ENCODE measurements around the gene FBXO34.
A peak's percentile ranks its signal among the peaks of the same experiment; 100 is the strongest.

FBXO34 gene

GRCh38 chr14:55270832-55271571, at the start of gene FBXO34:
Gene FBXO34, plus strand, starts transcription at chr14:55271421. Its CDS starts 78,970 bp downstream, at chr14:55350391.
- DNase-seq (ENCODE audit: low read depth in 2 of 2) = peak; percentile 99

- no peak for DNase-seq (ENCODE audit: low read depth in 2 of 2)
These were observed 49.3 kb upstream of the FBXO34 start for GRCh38 chr14:55221968-55222367.

DNA sequence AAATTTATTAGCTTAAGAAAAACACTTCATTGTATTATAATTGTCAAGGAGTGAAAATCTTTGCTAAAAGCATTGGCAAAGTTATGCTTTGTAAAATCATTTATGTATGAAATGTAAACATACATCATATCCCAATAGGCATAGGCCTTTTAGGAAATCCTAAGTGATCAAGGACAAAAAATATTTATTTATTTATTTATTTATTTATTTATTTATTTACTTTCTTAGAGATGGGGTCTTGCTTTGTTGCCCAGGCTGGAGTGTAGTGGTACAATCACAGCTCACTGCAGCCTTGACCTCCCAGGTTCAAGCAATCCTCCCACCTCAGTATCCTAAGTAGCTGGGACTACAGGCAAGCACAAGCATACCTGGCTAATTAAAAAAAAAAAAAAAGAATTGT, 47.9 kb upstream of the FBXO34 start:
- DNase-seq (ENCODE audit: low read depth in 2 of 2) = no peak

GRCh38 chr14:55228261-55228660, 43.0 kb upstream of the FBXO34 start:
- no peak for DNase-seq (ENCODE audit: low read depth in 2 of 2)

DNA sequence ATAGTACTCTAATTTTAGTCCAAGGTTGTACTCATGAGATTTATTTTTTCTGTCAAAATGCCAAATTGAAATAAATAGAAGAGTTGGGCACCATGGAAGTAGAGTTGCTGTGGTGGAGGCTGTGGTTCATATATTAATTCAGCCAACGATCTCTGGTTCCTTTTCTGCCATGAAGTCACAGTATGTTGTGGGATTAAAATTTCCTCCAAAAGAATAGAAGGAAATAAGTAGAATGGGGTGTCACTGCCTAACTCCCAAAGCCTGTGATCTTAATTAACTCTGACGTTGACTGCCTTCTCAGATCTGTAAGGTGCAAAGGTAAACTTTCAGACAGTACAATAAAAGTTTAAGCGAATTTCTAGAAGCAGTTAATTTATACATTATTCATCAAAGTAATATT, 37.6 kb upstream of the FBXO34 start:
- DNase-seq (ENCODE audit: low read depth in 2 of 2) = no peak

DNA sequence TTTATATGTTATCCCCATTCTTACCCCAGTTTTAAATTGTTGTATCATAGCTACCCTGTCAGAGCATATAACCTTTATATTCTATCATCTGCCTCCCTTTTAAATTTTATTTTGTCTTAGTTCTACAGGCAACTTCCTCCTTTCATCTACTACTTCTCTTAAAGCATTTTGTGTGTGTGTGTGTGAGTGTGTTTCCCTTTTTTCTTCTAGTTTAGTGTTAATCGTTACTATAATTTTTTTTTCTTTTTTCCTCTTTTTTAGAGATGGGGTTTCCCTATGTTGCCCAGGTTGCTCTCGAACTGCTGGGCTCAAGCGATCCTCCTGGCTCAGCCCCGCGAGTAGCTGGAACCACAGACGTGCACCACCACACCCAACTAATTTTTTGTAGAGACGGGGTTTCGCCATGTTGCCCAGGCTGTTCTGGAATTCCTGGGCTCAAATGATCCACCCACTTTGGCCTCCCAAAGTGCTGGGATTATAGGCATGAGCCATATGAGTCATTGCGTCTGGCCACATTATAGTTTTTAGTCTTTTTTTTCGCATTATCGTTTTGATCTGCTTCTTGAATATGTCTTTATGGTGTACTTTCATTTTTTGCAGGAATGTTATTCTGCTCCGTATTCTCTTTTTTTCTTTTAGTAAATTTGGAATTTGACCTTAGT, 33.1 kb upstream of the FBXO34 start:
- no peak for DNase-seq (ENCODE audit: low read depth in 2 of 2)

GRCh38 chr14:55239320-55239719, 31.9 kb upstream of the FBXO34 start:
- DNase-seq (ENCODE audit: low read depth in 2 of 2) = no peak

GRCh38 chr14:55240526-55241178, 30.6 kb upstream of the FBXO34 start:
- DNase-seq (ENCODE audit: low read depth in 2 of 2) = no peak

DNA sequence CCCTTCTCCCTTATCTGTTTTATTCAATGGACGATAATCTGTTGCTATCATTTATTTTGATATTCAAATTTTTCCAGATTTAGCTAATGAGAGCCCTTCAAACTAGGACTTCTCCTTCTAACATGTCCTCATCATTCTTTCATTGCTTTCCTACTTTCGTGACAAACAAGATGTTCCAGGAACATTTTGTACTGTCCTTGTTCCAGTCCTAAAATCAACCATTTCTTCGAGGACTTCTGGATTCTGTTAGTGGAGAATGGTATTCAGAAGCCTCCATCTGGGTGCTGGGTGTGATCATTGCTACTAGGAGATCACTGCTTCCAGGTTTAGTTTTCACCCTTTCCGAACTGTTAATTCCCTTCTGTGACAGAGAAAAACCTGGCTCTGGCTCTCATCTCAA, 29.5 kb upstream of the FBXO34 start:
- DNase-seq (ENCODE audit: low read depth in 2 of 2) = no peak

GRCh38 chr14:55243386-55243785, 27.8 kb upstream of the FBXO34 start:
- DNase-seq (ENCODE audit: low read depth in 2 of 2) = no peak

DNA sequence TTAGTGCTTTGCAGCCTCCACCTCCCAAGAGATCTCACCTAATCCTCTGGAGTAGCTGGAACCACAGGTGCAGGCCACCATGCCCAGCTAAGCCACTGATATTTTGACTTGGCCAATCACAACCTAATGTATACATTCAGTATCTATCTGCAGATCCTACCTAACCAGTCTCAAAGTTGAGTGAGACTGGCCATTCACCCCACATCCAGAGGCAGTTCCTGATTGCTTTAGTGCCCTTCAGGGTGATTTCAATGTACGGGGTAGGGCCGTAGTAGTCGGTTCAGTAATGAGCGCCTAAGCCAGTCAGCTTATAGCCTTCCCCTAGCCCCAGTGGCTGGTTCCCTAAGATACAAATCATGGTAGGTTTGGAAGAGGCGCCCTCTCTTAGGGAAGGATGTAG, 27.4 kb upstream of the FBXO34 start:
- no peak for DNase-seq (ENCODE audit: low read depth in 2 of 2)

- DNase-seq (ENCODE audit: low read depth in 2 of 2) = no peak
These were observed 25.5 kb upstream of the FBXO34 start for GRCh38 chr14:55245657-55246268.

DNA sequence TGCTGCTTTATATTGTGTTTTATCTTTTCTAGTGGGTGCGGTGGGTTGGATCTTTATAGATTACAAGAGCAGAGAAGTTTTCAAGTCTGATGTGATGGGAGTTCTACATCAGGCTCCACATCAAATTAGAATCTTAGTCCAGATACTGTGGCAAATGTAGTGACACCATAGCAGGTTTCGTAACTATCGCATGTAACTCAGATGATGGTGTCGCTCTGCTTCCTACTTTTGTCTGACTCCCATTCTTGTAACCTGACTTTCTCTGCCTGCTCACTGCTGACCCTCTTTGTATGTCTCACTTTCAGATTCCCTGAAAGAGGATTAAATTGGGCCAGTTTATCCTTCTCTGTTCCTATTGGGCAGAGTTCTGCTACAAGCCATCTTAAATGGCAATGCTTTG, 22.8 kb upstream of the FBXO34 start:
- no peak for DNase-seq (ENCODE audit: low read depth in 2 of 2)

GRCh38 chr14:55249423-55249822, 21.8 kb upstream of the FBXO34 start:
- no peak for DNase-seq (ENCODE audit: low read depth in 2 of 2)

- DNase-seq (ENCODE audit: low read depth in 2 of 2) = no peak
These were observed 17.9 kb upstream of the FBXO34 start for GRCh38 chr14:55253276-55253675.

DNA sequence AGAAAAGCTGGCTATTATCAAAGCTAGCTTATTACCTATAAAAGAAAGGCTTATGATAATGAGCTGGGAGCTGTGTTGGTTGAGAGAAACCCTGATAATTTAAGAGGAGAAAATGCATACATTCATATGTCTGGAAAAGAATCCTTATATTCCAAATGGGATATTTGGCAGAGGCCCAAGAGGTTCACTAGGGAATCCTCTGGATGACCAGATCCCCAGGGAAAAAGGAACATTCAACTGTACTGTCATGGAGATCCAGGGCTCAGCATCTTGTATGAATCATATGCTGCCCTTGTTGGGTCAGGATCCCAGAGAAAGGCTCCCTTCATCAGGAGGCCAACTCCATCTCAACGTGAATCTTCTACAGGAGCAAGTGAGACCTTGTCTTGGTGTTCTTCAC, 16.6 kb upstream of the FBXO34 start:
- DNase-seq (ENCODE audit: low read depth in 2 of 2) = no peak

DNA sequence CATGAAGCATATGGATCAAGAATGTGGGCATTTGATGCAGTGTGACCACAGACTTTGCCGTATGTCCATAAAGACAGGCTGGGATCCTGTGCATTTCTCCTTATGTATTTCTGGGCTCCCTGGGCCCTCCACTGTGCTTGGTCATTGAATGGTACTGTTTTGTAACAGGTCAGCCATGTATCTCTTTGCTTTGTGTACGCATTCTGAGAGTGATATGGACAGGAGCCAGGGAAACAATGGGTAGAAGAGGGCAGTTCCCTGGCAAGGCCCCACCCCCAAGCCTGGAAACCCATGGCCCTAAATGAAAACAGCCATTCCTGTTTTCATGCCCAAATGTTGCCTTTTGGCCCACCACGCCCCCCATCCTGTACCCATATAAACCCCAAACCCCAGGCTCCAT, 15.2 kb upstream of the FBXO34 start:
- DNase-seq (ENCODE audit: low read depth in 2 of 2) = no peak

DNA sequence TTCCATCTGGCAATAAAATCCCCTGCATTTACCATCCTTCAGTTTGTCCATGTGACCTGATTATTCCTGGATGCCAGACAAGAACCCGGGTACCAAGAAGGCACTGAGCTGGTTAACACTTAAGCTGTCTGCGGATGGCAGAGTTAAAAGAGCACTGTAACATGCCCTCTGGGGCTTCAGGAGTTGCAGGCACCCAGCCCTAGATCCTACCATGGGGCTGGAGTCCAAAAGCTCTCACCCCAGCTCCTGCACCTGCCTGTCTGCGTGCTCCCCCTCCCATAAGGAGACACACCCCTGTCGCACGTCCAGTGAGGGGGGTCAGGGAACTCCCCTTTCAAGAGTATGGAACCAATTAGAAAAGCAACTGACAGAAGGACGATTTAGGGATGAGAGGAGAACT, 14.6 kb upstream of the FBXO34 start:
- DNase-seq (ENCODE audit: low read depth in 2 of 2) = no peak

GRCh38 chr14:55265197-55265596, 6.0 kb upstream of the FBXO34 start:
- DNase-seq (ENCODE audit: low read depth in 2 of 2) = no peak

DNA sequence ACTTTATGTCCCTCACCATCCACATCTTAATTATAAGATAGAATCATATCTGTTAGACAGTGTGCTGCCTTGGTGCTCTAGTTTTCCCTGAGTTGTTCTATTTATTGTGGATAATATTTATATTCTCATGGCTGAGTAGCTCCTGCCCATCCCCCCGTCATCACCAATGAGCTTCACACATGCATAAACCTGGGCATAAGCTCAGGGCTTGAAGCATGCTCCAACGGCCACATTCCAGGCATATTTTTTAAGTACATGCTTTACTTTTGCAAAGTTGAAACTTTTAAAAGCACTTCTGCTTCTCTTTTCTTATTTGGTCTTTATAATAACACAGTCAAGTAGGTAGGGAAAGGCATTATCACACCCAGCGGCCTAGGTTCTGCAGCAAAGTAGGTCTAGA, 3.4 kb upstream of the FBXO34 start:
- no peak for DNase-seq (ENCODE audit: low read depth in 2 of 2)

GRCh38 chr14:55271572-55272298, 514 bp downstream of the FBXO34 start:
- peak in 1 of 2 donors; percentile 31 for DNase-seq (ENCODE audit: low read depth in 2 of 2)

DNA sequence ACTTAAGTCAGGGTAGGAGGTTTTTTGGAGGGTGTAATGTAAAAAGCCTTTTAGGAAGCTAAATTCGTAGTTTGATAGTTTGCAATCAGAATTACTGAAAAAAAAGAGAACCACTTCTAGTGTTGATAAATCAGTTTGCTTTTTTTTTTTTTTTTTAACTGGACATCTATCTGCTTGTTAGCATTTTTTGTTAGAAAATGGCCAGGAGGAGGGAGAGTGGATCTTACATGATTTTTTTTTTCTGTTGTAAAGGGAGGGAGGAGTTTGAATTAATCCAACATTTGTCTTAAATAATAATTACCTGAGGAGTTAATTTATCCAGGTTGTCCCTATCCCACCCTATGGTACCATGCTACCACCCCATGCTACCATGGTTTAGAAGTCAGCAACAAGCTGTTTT, 1.2 kb downstream of the FBXO34 start:
- DNase-seq (ENCODE audit: low read depth in 2 of 2) = no peak

All from stimulated activated CD8-positive, alpha-beta memory T cell treated with anti-CD3 and anti-CD28 coated beads, Interleukin-2, amount 100 ng/mL, for 1 hour (primary cell).